Left lung (tissue), 10 donors: ENCODE data around the gene EIF2B5. TPM values are rescaled to one million over a fixed set of nuclear protein-coding genes. Genes with fewer than 3 reads are reported as not detected.
"Not testable (repeated sequence)": the region's sequence is repeated elsewhere in the genome, so short reads cannot be mapped to it uniquely, and the experiment has no call there.

ENCODE experiments used
- ATAC-seq: fragments of 200-7000 bp; cut with Tn5 transposase; one replicate; pipeline ENCODE4 v1.9.1; 2020; ENCODE audit warnings: moderate library complexity
- DNase-seq, 4 donors: peaks; one replicate each; pipeline ENCODE4 v3.0.0-alpha.2; 2013 to 2020
- H3K27ac ChIP-seq, 2 donors: fragments of 200-600 bp; sonication (generic) in 1 of 2; one replicate each; pipeline versions ENCODE4 v1.5.0 to v1.8.0; 2020 to 2021
- H3K27me3 ChIP-seq, 2 donors: fragments of 200-600 bp; sonication (generic) in 1 of 2; one replicate each; pipeline versions ENCODE4 v1.5.0 to v1.8.0; 2020 to 2021
- H3K36me3 ChIP-seq, 2 donors: fragments of 200-600 bp; sonication (generic) in 1 of 2; one replicate each; pipeline versions ENCODE4 v1.5.0 to v1.8.0; 2020 to 2021
- H3K4me1 ChIP-seq, 2 donors: fragments of 200-600 bp; one replicate each; pipeline ENCODE4 v1.8.0; 2021
- H3K4me3 ChIP-seq, 2 donors: fragments of 200-600 bp; sonication (generic) in 1 of 2; one replicate each; pipeline versions ENCODE4 v1.5.0 to v1.8.0; 2020 to 2021; ENCODE audit warnings: mild to moderate bottlenecking in 1 of 2
- H3K9me3 ChIP-seq, 2 donors: fragments of 200-600 bp; sonication (generic) in 1 of 2; one replicate each; pipeline versions ENCODE4 v1.5.0 to v1.8.0; 2020 to 2021
- intact Hi-C, 2 donors: fragments of 100-400 bp; cut with DNase I; formaldehyde crosslinking; loops; one replicate each; pipeline versions ENCODE4 v1.11.2 to v1.14.2; 2022
- polyA plus RNA-seq, 6 donors: library from polyadenylated mRNA; unstranded; fragments of 120-200 nt; gene quantifications; one replicate each; pipeline ENCODE4 v1.2.1, GENCODE V29; 2013; ENCODE audit not compliant: insufficient read length in 6 of 6
- total RNA-seq, 2 donors: library from RNA; stranded (reverse); fragmentation: NEBNext Ultra II Directional; extraction: Animal tissue kit (Norgen Biotek cat#: 25700); gene quantifications; one replicate each; pipeline ENCODE4 v1.2.1, GENCODE V29; 2021
- TF ChIP-seq, protein P1 (sequence below), 2 donors: fragments of 200-600 bp; sonication (generic) in 1 of 2; IDR thresholded peaks; one replicate each; pipeline versions ENCODE4 v1.5.0 to v1.8.0; 2021; ENCODE audit warnings: antibody characterized with exemption in 2 of 2
- donor health status: DM: no; HTN: yes; CAD: no.
- donor health status: DM: no; HTN: no; CAD: no.

Gene EIF2B5
- total and polyA plus RNA-seq, 8 donors, result 32.2 to 66.3 (median 56.7) TPM

DNA sequence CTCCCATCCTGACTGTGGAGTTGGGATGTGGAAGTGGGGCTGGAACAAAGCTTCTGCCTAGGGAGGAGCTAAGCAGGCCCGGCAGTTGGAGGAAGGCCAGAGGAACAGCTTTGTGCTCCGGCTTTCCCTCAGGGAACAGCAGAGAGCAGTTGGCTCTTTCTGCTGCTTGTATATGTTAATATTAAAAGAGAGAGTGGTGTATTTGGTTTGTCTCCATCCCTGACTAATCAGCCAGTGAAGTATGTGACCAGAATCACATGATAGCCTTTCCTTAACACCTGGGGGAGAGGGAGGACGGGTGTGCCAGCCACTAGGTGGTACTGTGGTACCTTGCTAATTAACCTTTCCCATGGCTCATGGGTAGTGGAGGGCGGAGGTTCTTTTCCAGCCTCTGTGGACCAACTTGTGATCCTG is 10.0 kb downstream of the EIF2B5 start:
- no peak overlapping the region for H3K27ac ChIP-seq
- H3K9me3 ChIP-seq, result no peaks in the 10 kb centered on the region
- DNase-seq (peak in 1 of 4 donors; percentile 51), ATAC-seq (peak; percentile 97)
- TF ChIP-seq, protein P1, sequence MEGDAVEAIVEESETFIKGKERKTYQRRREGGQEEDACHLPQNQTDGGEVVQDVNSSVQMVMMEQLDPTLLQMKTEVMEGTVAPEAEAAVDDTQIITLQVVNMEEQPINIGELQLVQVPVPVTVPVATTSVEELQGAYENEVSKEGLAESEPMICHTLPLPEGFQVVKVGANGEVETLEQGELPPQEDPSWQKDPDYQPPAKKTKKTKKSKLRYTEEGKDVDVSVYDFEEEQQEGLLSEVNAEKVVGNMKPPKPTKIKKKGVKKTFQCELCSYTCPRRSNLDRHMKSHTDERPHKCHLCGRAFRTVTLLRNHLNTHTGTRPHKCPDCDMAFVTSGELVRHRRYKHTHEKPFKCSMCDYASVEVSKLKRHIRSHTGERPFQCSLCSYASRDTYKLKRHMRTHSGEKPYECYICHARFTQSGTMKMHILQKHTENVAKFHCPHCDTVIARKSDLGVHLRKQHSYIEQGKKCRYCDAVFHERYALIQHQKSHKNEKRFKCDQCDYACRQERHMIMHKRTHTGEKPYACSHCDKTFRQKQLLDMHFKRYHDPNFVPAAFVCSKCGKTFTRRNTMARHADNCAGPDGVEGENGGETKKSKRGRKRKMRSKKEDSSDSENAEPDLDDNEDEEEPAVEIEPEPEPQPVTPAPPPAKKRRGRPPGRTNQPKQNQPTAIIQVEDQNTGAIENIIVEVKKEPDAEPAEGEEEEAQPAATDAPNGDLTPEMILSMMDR (IDR thresholded peaks at IDR 0.05), result peak; percentile 23 to 24
- H3K36me3 ChIP-seq, result peaks cover 0 to 67% of the 10 kb centered on the region in 2 donors
- H3K27me3 ChIP-seq, result no peaks in the 10 kb centered on the region
- H3K4me3 ChIP-seq, result no peak overlapping the region
- intact Hi-C loops, result loop anchor here in 1 of 2 donors (10.0 kb wide), 1 partner anchor 90 kb away; no protein-coding TSS in a partner anchor
- no peaks in the 10 kb centered on the region for H3K4me1 ChIP-seq

DNA sequence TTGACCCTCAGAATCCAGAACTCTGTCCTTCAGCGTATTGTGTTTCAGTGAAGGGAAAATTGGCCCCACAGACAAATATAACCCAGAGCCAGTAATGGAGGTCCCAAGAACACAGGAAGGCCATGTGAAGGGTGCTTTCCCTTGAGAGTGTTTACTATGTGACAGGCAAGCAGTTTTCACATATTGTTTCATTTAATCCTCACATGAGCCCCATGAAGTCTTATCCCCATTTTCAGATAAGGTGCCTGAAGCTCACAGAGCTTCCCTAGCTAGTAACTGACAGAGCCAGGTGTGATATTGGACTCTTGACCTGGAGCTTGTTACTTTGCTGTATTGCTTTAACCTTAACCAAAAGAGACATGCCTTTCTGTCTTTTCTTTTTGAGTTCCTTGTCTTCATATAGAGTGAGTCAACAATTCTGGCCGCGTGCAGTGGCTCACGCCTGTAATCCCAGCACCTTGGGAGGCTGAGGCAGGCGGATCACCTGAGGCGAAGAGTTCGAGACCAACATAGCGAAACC is 10.7 kb downstream of the EIF2B5 start:
- TF ChIP-seq, protein P1 (IDR thresholded peaks at IDR 0.05), result no peak
- Histone ChIP-seq H3K27me3 (no peaks in the 10 kb centered on the region), H3K27ac (no peak overlapping the region), H3K4me1 (no peaks in the 10 kb centered on the region), H3K9me3 (no peaks in the 10 kb centered on the region), H3K36me3 (peaks cover 0 to 60% of the 10 kb centered on the region in 2 donors), H3K4me3 (no peak overlapping the region)
- ATAC-seq (no peak), DNase-seq (no peak)
- intact Hi-C loops, result loop anchor here in 1 of 2 donors (10.0 kb wide), 1 partner anchor 89 kb away; no protein-coding TSS in a partner anchor

DNA sequence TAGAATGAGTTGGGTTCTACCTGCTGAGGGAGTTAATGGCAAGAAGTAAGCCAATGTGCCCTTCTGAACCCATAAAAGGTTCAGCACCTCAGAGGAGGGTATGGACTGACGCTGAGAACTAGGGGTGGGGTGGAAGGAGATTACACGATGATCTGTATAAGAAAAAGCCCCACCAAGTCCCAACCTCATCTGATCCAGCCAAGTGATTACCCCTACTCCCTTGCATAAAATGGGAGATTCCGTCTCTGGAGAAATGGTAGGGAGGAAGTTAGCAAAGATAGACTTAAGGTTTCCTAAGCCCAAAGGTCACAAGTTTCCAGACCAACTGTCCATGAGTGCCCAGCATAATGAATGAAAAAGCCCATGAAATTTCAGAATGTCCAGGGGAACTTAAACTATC is 12.9 kb downstream of the EIF2B5 start:
- intact Hi-C loops, result loop anchor here in 1 of 2 donors (10.0 kb wide), 1 partner anchor 87 kb away; no protein-coding TSS in a partner anchor

DNA sequence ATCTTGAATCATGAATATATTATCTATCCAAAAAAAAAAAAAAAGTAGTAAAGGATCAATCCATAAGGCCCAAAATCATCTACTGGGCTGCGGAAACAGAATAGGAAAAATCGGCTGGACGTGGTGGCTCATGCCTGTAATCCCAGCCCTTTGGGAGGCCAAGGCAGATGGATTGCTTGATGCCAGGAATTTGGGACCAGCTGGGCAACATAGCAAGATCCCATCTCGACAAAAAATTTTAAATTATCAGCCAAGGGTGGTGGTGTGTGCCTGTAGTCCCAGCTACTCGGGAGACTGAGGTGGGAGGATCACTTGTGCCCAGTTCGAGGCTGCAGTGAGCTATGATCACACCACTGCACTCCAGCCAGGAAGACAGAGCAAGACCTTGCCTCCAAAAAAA is 14.0 kb downstream of the EIF2B5 start:
- no peak for DNase-seq
- Histone ChIP-seq H3K4me1 (peaks cover 0 to under 1% of the 10 kb centered on the region in 2 donors), H3K27ac (no peak overlapping the region), H3K36me3 (peaks cover 0 to 27% of the 10 kb centered on the region in 2 donors), H3K27me3 (no peaks in the 10 kb centered on the region), H3K9me3 (no peaks in the 10 kb centered on the region), H3K4me3 (no peak overlapping the region)
- TF ChIP-seq, protein P1 (IDR thresholded peaks at IDR 0.05), result no peak
- no peak for ATAC-seq
- intact Hi-C loops, result loop anchor here in 1 of 2 donors (10.0 kb wide), 1 partner anchor 86 kb away; no protein-coding TSS in a partner anchor

More for the DNA sequence above, 12.9 kb downstream of the EIF2B5 start:
- H3K36me3 ChIP-seq, result peaks cover 0 to 37% of the 10 kb centered on the region in 2 donors
- H3K27ac ChIP-seq, result no peak overlapping the region
- ATAC-seq (no peak), DNase-seq (no peak)
- no peak overlapping the region for H3K4me3 ChIP-seq
- no peaks in the 10 kb centered on the region for H3K27me3 ChIP-seq
- H3K4me1 ChIP-seq, result no peaks in the 10 kb centered on the region
- TF ChIP-seq, protein P1 (IDR thresholded peaks at IDR 0.05), result no peak
- H3K9me3 ChIP-seq, result no peaks in the 10 kb centered on the region

DNA sequence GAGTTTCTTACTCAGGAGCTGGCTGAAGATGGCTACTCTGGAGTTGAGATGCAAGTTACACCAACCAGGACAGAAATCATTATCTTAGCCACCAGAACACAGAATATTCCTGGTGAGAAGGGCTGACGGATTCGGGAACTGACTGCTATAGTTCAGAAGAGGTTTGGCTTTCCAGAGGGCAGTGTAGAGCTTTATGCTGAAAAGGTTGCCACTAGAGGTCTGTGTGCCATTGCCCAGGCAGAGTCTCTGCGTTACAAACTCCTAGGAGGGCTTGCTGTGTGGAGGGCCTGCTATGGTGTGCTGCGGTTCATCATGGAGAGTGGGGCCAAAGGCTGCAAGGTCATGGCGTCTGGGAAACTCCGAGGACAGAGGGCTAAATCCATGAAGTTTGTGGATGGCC is 14.6 kb downstream of the EIF2B5 start:
- not testable (repeated sequence) for H3K4me1 ChIP-seq, ATAC-seq, H3K4me3 ChIP-seq, DNase-seq, H3K27ac ChIP-seq, H3K27me3 ChIP-seq, H3K9me3 ChIP-seq
- intact Hi-C loops, result loop anchor here in 1 of 2 donors (10.0 kb wide), 1 partner anchor 85 kb away; no protein-coding TSS in a partner anchor
- H3K36me3 ChIP-seq, result peaks cover 0 to 20% of the 10 kb centered on the region in 2 donors
